PFSK-1 (cell line): ENCODE results near the gene KIAA0232.

ENCODE experiments used
- FOXP2 ChIP-seq: optimal IDR thresholded peaks from 2 replicates; pipeline ENCODE3; 2011; ENCODE audit warnings: borderline replicate concordance, control low read depth, inconsistent platforms; ENCODE audit not compliant: insufficient read depth; ENCODE audit errors: extremely low read length, extremely low read depth
- POLR2AphosphoS5 ChIP-seq: IDR thresholded peaks from 2 replicates; pipeline ENCODE4 v1.6.1; 2012; ENCODE audit warnings: low read depth, mild to moderate bottlenecking, control low read depth, low read length, moderate library complexity
- REST ChIP-seq, 2 experiments: IDR thresholded peaks; 2 replicates each; pipeline versions ENCODE4 v1.6.1 to v1.8.0; 2011 to 2012; ENCODE audit warnings: low read depth in 2 of 2, low read length in 2 of 2, control low read depth in 1 of 2, inconsistent platforms in 1 of 2, mild to moderate bottlenecking in 1 of 2, moderate library complexity in 1 of 2; ENCODE audit not compliant: insufficient read depth in 1 of 2
- SIN3A ChIP-seq: IDR thresholded peaks from 2 replicates; pipeline ENCODE4 v1.6.1; 2012; ENCODE audit warnings: mild to moderate bottlenecking, low read length, moderate library complexity, borderline replicate concordance; ENCODE audit not compliant: insufficient read depth
- TAF1 ChIP-seq: IDR thresholded peaks from 2 replicates; pipeline ENCODE4 v1.6.1; 2012; ENCODE audit warnings: low read length, control low read depth, borderline replicate concordance; ENCODE audit not compliant: insufficient read depth

The KIAA0232 gene

GRCh38 chr4:6889101-6889735 lies 106.7 kb downstream of the KIAA0232 start:
- no peak for TF ChIP-seq SIN3A
- no peak for TF ChIP-seq FOXP2
- no peak for TF ChIP-seq REST (IDR thresholded peaks at IDR 0.05; ENCODE audit: insufficient read depth in 1 of 2, low read depth in 2 of 2, low read length in 2 of 2)
- TF ChIP-seq TAF1: no peak
- no peak for TF ChIP-seq POLR2AphosphoS5

GRCh38 chr4:6889736-6890324 lies 107.3 kb downstream of the KIAA0232 start:
- TF ChIP-seq REST (IDR thresholded peaks at IDR 0.05; ENCODE audit: insufficient read depth in 1 of 2, low read depth in 2 of 2, low read length in 2 of 2): no peak
- TF ChIP-seq FOXP2: no peak
- no peak for TF ChIP-seq SIN3A
- TF ChIP-seq TAF1: no peak
- no peak for TF ChIP-seq POLR2AphosphoS5

- TF ChIP-seq POLR2AphosphoS5 (no peak), REST (IDR thresholded peaks at IDR 0.05; ENCODE audit: insufficient read depth in 1 of 2, low read depth in 2 of 2, low read length in 2 of 2) (no peak), FOXP2 (no peak), TAF1 (no peak), SIN3A (no peak)
Measured at GRCh38 chr4:6890358-6890757, 107.8 kb downstream of the KIAA0232 start.

GRCh38 chr4:6891436-6892170 lies 109.1 kb downstream of the KIAA0232 start:
- no peak for TF ChIP-seq FOXP2
- TF ChIP-seq POLR2AphosphoS5: no peak
- TF ChIP-seq SIN3A: no peak
- no peak for TF ChIP-seq TAF1
- no peak for TF ChIP-seq REST (IDR thresholded peaks at IDR 0.05; ENCODE audit: insufficient read depth in 1 of 2, low read depth in 2 of 2, low read length in 2 of 2)
